GM18907 (cell line): ENCODE measurements around the gene IFITM2.

ENCODE experiments used
- ATAC-seq: cut with Tn5 transposase; IDR thresholded peaks from one replicate; pipeline ENCODE4 v1.9.1; 2021; ENCODE audit warnings: mild to moderate bottlenecking, moderate library complexity; ENCODE audit not compliant: unreplicated experiment

The IFITM2 gene

DNA sequence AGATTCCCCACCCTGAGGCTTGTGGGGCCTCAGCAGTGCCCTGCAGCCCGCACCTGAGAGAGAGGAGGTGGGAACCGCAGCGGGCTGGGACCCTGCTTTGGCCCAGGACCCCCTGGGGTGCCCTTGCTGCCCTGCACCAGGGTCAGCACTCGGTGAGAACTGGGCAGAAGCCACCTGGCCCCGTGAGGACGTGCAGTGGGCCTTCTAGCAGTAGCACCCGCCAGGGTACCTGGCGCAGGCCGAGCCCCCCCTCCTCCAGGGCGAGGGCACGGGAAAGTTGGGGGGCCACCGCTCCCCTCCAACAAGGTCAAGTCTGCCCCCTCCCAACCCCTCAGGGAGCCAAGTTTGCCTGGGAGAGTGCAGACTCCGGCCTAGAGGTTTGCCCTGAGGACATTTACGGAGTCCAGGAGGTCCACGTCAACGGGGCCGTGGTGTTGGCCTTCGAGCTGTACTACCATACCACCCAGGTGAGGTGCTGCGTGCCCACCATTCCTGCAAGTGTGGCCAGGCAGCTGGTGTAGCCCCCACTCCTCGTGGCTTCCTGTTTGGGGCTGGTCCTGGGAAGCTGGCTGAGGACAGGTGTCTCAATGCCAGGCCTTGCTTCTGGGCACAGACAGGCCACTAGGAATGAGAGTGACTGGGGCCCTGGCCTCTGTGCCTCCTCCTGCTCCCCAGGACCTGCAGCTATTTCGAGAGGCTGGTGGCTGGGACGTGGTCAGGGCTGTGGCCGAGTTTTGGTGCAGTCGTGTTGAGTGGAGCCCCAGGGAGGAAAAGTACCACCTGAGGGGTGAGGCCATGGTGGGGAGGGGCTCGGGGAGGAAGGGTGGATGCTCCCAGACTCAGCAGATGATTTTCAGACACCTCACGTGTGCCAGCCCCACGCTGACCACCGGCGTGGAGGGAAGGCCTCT, 15.2 kb upstream of the IFITM2 start:
- ATAC-seq, result no peak

DNA sequence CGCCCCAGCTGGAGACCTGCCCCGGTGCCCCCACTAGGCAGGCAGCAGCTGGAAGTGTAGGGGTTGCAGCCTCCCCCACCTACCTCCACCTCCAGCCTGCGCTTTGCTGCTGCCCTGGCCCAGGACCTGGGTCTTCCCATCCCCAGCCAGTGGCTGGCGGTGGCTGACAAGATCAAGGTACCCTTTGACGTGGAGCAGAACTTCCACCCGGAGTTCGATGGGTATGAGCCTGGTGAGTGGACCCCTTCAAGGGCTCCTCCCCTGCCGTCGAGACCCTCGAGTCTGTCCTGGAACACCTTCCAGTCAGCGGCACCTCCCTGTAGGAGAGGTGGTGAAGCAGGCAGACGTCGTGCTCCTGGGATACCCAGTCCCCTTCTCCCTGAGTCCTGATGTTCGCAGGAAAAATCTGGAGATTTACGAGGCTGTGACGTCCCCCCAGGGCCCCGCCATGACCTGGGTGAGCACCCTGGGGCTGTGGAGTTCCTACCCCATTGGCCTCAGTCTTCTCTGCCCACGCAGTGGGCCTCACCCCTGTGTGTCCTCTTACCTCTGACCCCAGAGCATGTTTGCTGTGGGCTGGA, 14.3 kb upstream of the IFITM2 start:
- no peak for ATAC-seq

DNA sequence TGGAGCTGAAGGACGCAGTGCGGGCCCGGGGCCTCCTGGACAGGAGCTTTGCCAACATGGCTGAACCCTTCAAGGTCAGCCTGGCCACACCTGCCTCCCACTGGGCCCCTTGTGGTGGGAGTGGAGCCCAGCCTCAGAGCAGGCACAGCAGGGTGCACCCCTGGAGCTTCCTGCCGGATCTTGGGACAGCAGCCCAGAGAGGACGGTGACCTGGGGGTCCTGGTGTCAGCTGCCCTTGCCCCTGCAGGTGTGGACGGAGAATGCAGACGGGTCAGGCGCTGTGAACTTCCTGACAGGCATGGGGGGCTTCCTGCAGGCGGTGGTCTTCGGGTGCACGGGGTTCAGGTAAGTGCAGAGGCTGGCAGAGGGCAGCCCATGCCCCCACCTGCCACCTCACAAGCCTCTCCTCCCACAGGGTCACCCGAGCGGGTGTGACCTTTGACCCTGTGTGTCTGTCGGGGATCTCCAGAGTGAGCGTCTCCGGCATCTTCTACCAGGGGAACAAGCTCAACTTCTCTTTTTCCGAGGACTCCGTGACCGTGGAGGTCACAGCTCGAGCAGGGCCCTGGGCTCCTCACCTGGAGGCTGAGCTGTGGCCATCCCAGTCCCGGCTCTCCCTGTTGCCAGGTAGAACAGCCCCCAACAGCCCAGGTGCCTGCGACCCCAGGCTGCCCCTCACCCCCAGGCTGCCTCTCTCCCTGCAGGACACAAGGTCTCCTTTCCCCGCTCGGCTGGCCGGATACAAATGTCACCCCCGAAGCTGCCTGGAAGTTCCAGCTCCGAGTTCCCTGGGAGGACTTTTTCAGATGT, 13.6 kb upstream of the IFITM2 start:
- ATAC-seq, result no peak

DNA sequence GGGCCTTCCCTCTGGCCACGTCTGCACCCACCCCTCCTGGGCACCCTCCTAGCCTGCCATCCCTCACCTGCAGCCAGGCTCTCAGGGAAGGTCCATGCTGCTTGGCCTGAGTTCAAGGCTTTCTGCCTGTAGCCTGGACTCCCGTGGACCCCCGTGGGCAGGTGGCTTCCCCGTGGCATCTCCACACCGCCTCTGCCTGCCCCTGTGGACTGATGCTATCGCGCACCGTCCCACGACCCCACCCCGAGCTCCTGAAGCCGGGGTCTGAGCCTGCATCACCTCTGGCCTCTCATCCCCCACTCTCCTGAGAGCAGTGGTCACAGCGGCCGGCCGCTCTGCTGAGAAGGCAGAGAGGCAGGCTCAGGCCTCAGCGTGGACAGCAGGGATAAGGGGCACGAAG, 12.8 kb upstream of the IFITM2 start:
- ATAC-seq, result no peak

DNA sequence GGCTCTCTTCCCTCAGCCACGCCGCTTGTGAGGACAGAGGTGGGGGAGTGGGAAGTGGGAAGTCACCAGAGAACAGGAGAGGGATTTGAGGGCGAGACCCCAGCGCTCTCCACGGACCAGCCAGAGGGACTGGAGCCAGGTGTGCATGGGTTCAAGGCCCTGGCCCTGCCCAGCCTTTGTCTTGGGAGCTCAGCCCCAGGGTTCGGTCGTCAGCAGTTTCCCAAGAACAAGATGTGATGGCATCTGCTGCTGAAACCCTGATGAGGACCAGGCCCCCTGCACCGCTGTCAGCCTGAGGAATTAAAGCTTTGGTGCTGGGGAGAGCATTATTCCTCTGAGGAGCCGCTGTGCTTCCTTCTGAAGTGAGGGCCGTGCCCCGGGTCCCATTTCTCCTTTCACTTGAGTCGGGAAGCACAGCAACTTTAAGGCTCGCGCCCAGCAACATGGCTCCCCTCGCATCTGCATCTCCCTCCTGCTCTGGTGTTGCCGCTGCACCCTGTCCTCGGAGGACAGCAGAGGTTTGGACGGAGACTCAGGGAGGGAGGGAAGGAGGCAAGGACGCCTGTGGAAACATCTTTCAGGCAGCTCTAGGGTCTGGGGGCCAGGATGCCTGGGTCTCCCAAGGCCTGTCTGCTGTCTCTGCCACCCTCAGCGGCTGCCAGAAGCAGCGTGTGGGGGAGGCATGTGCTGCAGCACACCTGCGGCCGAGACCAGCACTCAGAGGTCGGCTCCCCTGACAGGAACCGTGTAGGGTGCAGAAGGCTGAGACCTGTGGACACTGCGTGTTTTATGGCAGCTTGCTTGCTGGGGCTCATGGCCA, 12.1 kb upstream of the IFITM2 start:
- ATAC-seq, result no peak

DNA sequence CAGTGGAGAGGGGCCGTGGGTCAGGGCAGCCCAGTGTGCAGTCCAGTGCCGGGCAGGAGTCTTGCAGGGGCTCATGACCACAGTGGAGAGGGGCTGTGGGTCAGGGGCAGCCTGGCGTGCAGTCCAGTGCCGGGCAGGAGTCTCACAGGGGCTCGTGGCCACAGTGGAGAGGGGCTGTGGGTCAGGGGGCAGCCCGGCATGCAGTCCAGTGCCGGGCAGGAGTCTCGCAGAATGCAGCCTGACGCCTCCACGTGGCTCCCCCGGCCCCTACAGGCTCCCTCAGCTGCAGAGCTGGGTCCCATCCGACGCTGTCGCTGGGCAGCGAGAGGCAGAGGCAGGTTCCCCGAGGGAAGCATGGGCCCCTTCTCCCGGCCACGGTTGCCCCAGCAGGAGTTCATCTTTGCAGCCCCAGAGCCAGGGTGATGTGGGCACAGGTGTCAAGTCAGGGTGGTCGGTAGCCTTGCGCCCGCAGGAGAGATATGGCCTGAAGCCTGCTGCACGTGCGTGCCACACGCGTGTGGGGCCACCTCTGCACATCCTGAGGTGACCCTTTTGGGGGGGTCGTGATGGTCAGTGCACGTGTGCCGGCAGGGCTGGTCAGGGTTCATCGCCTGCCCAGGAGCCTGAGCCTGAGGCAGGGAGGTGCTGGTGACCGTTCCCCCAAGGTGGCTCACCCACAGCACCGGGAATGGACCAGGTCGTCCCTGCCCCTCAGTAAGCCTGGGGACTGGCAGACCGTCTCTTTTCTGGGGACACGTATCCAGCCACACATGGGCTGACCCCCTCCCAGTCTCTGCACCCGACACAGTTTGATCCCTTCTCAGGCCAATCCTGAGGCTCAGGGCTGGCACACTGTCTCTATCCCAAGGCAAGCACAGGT, 11.2 kb upstream of the IFITM2 start:
- no peak for ATAC-seq

DNA sequence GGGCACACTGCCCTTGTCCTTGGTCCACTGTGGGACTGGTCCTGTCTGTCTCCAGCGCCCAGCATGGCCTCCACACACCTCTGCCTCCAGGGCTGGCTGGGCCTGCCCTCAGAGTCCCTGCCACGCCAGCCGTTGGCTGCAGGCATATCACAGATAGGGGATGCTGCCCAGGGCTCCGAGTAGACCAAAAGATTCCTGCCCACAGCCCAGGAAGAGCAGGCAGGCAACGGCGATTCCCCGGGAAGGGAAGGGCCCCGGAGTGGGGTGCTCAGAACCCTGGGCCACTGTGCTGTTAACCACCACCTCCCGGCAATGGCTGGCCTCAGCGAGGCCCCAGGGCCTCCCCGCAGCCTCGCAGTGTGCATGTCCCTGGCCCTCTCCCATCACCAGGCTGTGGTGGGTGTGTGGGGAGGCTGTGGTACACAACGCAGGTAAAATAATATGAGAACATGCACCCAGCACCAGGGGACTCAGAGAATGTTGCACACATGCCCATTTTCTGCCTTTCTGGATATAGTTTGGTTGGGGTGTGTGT, 10.5 kb upstream of the IFITM2 start:
- ATAC-seq, result no peak

DNA sequence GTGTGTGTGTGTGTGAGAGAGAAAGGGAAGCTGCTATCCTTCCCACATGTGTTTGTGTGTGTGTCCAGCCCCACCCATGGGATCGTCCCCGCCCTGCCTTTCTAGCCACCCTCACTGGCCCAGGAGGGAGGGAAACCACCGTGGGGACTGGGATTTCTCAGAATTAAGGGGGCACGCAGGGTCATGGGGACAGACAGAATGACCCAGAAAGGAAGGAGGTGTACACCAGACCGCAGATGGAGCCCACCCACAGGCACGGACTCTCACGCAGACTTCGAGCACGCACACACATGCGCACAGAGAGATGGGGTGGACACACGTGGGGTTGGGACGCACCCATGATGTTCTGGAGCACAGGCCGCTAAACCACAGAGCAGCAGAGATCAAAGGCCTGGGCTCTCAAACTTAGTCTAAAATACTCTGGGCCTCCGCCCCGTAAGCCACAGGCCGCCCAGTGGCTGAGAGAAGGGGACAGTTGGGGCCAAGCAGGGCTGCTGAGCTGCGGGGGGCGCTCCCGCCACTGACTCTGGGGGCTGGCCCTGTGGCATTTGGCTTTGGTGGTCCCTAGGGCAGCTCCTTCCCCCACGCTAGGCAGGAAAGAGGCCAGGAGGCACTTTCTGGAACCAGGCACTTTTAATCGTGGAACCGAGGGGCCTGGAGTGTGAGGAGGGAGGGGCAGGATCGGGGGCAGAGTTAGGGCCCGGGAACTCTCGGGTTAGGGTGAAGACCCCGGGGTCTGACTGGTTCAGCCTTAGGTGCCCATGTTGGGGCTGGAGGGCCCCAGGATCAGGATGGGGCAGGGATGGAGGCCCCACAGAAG, 9.8 kb upstream of the IFITM2 start:
- no peak for ATAC-seq

DNA sequence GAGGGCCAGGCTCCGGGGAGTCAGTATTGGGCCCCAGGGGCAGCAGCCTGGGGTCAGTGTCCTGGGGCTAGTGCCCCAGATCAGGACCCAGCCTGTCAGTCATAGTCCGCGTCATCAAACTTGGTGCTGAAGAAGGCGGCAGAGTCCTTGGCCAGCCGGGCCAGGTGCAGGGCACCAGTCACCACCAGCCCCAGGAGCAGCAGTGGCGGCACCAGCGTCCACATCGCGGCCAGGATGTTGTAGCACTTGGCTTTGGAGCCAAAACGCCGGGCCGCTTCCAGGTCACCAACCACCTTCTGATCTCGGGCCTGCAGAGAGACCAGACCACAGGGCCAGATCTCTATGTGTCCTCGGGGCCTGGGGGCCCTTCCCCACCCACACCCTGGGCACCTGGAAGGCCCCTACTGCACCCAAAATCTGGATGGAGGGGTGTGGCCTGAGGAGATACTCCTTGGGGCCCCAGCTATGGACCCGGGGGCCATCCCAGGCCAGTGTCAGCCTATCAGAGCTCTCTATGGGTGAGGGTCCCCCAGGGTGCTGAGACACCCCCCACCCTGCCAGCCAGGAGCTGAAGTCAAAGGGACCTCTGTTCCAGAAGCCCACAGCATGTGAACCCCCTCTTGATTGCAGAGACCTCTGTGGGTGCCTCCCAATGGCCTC, 9.1 kb upstream of the IFITM2 start:
- no peak for ATAC-seq

DNA sequence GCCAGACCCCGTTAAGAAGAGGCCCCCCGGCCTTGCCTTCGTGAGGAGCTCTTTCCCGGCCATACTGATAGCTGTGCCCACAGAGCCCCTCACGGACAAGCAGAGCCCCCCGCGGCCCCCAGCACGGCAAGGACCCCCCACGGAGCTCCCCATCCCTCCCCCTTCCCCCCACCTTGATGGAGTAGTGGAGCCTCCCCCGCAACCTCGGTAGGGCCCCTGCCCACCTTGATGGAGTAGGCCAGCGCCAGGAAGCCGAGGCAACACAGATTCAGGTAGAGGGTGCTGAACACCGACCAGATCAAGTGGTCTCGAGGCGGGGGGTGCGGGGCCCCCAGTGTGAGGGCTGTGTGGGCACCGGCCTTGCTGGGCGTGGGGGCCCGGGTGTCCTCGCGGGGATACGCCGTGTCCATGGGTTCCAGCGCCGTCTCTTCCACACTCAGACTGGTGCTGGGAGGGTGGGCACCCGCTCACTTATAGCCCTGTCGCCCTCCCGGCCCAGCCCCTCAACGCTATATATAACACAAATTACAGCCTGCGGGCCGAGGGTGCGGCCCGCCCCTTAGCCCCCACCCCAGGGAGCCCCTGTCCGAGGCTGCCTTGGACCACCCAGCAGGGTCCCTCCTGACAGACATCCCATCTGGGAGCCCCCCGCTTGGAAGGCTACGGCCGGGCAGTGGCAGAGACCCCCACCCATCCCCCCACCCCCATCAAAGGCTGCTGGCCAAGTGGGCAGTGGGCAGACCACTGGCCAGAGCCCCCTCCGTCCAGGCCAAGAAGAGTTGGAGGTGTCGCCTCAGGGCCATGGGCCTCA, 8.3 kb upstream of the IFITM2 start, which contains the start of gene IFITM5:
Gene IFITM5, minus strand, starts transcription at position 446 of the 811 bp plus-strand sequence. Its CDS starts 36 bp downstream, at position 410.
- ATAC-seq, result no peak

DNA sequence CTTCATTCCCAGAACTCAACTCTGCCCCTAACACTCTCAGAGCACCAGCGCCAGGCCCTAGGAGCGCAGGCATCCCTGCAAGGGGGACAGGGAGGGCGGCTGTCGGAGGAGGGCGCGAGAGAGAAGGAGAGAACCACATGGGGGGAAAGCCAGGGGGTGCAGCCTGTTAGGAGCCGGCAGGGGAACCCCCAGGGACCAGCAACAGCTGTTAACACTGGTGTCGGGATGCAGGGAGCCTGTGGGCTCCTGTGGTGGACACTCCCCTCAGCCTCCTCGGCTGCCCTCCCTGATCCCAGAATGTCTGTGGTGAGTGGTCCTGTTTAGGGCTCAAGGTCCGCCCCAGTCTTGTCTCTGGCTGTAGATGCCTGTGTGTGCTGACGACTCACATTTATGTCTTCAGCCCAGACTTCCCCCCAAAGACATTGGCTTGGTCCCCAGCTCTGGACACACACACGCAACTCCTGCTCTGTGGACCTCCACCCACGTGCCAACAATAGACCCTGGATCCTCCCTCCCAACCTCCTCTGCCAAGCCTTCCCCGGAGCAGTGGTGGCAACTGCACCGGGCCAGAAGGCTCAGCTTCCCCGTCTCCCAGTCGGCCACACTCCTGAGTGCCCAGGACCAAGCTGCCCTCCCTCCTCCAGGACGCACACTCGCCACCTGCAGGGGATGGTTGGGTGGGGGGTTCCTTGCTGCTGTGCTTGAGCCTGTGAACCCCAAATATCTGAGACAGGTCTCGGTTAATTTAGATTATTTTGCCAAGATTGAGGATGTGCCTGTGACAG, 7.5 kb upstream of the IFITM2 start:
- no peak for ATAC-seq

DNA sequence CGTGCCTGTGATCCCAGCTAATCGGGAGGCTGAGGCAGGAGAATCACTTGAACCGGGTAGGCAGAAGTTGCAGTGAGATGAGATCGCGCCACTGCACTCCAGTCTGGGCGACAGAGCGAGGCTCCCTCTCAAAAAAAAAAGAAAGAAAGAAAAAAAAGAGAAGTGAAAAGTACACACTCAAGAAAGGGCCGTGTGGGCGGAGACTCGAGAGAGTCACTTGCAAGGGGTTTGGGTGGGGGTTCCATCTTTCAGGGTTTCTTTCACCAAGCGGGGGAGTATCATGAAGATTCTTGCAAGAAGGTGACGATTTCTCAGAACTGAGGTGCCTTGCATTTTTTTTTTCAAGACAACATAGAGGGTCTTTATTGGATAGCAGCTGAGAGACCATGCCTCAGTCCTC, 4.3 kb upstream of the IFITM2 start:
- no peak for ATAC-seq

DNA sequence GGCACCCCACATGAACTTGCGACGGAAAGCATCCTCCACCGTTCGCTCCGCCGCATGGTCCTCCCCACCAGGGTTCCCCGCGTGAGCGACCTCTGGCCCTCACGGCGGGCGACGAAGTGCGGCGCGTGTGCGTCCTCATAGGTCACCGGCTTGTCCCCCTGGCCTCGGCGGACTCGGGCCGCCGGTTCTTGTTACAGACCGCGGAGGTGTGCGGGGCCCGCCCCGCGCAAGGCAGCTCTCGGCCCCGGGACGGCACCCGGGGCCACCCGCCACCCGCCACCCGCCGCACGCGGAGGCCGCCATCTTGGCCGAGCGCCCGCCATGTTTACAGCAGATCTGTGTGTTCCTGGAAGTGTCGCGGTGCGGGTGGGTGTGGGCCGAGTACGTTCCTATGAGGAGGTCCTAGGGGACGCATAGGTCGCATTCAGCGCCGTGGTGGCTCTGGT, 3.5 kb upstream of the IFITM2 start:
- ATAC-seq, result no peak

DNA sequence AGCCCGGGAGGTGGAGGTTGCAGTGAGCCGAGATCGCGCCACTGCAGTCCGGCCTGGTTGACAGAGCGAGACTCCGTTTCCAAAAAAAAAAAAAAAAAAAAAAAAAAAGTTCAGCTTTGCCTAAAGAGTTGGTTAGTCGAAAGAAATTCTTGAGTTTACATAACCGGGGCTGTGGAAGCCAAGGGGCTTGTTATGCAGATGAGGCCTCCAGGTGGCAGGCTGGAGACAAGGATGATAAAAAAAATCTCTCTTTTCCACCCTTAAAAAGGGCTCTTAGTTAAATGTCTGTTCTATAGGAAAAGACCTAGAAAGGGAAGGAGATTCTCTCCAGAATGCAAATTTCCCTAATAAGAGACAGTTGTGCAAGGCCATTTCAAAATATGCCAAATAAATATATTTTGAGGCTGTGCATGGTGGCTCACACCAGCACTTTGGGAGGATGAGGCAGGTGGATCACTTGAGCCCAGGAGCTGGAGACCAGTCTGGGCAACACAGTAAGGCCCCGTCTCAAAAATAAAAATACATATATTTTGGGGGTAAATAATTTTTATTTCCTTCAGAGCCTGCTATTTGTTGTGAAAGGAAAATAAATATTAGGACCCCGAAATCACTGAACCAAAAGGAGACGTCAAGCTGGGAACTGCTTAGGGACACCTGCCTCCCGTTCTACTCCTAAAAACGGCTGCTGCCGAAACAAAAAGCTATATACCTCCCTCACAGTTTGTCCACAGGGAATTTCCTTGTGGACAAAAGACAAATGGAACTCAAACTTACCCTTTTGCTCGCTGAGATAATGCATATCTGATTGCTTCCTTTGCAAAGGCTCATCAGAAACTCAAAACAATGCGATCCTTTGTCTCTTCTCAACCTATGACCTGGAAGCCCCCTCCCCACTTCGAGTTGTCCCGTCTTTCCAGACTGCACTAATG, 2.4 kb upstream of the IFITM2 start:
- no peak for ATAC-seq

DNA sequence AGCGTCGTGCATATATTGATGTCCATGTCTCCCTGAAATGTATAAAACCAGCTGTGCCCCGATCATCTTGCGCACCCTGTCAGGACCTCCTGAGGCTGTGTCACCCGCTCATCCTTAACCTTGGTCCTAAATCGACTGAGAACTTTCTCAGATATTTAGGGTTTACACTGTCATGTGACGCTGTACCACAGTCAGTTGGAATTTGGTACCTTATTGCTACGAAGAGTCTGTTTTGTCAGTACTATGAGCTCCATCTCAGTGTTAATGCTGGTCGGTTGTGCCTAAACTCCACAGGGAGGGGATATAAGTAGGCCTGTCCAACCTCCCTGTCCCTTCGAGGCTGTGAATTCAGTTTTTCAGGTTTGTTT, 1.8 kb upstream of the IFITM2 start:
- ATAC-seq, result no peak
